Esophagus muscularis mucosa (tissue), 4 donors: ENCODE measurements around the gene CYB561A3.

Source experiments
- CTCF ChIP-seq, 3 experiments: fragments of 200-600 bp in 2 of 3; fragments of 450-650 bp in 1 of 3; sonication (generic) in 2 of 3; IDR thresholded peaks; one replicate each; pipeline ENCODE4 v1.5.1; 2017 to 2019; ENCODE audit warnings: antibody characterized with exemption in 3 of 3, mild to moderate bottlenecking in 2 of 3, moderate library complexity in 1 of 3
- EP300 ChIP-seq: sonication (generic); formaldehyde crosslinking; IDR thresholded peaks from one replicate; pipeline ENCODE4 v1.6.1; 2017; ENCODE audit warnings: antibody characterized with exemption
- POLR2AphosphoS5 ChIP-seq, 2 donors: sonication (generic); formaldehyde crosslinking; IDR thresholded peaks; one replicate each; pipeline ENCODE4 v1.6.1; 2017; ENCODE audit warnings: antibody characterized with exemption in 2 of 2

- TF ChIP-seq POLR2AphosphoS5 (IDR thresholded peaks at IDR 0.05), result no peak
- no peak for TF ChIP-seq CTCF (IDR thresholded peaks at IDR 0.05)
- no peak for TF ChIP-seq EP300
Observed at GRCh38 chr11:61370349-61371005, 8.8 kb upstream of the CYB561A3 start.
